B cell (primary cell): ENCODE data around the gene PSMB5. TPM values are rescaled to one million over a fixed set of nuclear protein-coding genes. Genes with fewer than 3 reads are reported as not detected.

ENCODE experiments used
- ATAC-seq: fragments of 200-7000 bp; cut with Tn5 transposase; one replicate; pipeline ENCODE4 v1.10.0; 2021; ENCODE audit warnings: low read depth, mild to moderate bottlenecking, moderate number of reproducible peaks, moderate library complexity
- CTCF ChIA-PET: fragments of 350-600 bp; sonication (Branson Sonifier 250); formaldehyde crosslinking; loops from one replicate; lab custom pipeline; 2021; ENCODE audit warnings: antibody characterized with exemption, inconsistent platforms; lab: Charles Lee
- POLR2A ChIA-PET: fragments of 350-600 bp; sonication (Branson Sonifier 250); formaldehyde crosslinking; loops from one replicate; lab custom pipeline; 2021; ENCODE audit warnings: antibody characterized with exemption; lab: Charles Lee
- DNase-seq: peaks from one replicate; pipeline ENCODE4 v3.0.0; 2013
- H2AFZ ChIP-seq: 2 replicates; pipeline ENCODE4 v1.6.1; 2012; ENCODE audit warnings: mild to moderate bottlenecking, low read depth, low read length; ENCODE audit not compliant: insufficient read depth, poor library complexity, severe bottlenecking
- H3K27ac ChIP-seq, 2 donors: 1 replicate in 1 of 2; 2 replicates in 1 of 2; pipeline ENCODE4 v1.5.1; 2012 to 2013; ENCODE audit warnings: low read length in 2 of 2, mild to moderate bottlenecking in 2 of 2, moderate library complexity in 1 of 2
- H3K27me3 ChIP-seq, 4 experiments: fragments of 200-600 bp in 1 of 4; sonication (generic) in 1 of 4; replicated peaks in 1 of 4; 1 replicate in 2 of 4; 2 replicates in 2 of 4; pipeline versions ENCODE4 v1.6.1 to v1.7.0; 2013 to 2016; ENCODE audit warnings: low read length in 3 of 4, mild to moderate bottlenecking in 2 of 4, mixed read lengths in 1 of 4, moderate library complexity in 1 of 4; ENCODE audit not compliant: insufficient read depth in 4 of 4, control insufficient read depth in 3 of 4; ENCODE audit errors: control extremely low read depth in 1 of 4
- H3K36me3 ChIP-seq, 2 experiments: replicated peaks in 1 of 2; 1 replicate in 1 of 2; 2 replicates in 1 of 2; pipeline versions ENCODE4 v1.6.1 to v1.7.1; 2013; ENCODE audit warnings: low read length in 1 of 2; ENCODE audit not compliant: insufficient read depth in 2 of 2, control insufficient read depth in 1 of 2; ENCODE audit errors: control extremely low read depth in 1 of 2, extremely low read depth in 1 of 2
- H3K4me1 ChIP-seq, 2 donors: fragments of 200-600 bp in 1 of 2; sonication (generic) in 1 of 2; 1 replicate in 1 of 2; 2 replicates in 1 of 2; pipeline versions ENCODE4 v1.5.1 to v1.6.1; 2013 to 2017; ENCODE audit warnings: low read length in 2 of 2; ENCODE audit not compliant: control insufficient read depth in 2 of 2, insufficient read depth in 2 of 2
- H3K4me2 ChIP-seq: replicated peaks from 2 replicates; pipeline ENCODE3; 2012; ENCODE audit warnings: mild to moderate bottlenecking, low read depth, low read length; ENCODE audit not compliant: poor library complexity, severe bottlenecking
- H3K4me3 ChIP-seq, 5 experiments: fragments of 200-600 bp in 1 of 5; sonication (generic) in 1 of 5; 1 replicate in 3 of 5; 2 replicates in 2 of 5; pipeline versions ENCODE4 v1.5.1 to v1.7.0; 2011 to 2016; ENCODE audit warnings: low read length in 4 of 5, mild to moderate bottlenecking in 4 of 5, low read depth in 2 of 5, control low read depth in 1 of 5, moderate library complexity in 1 of 5; ENCODE audit not compliant: insufficient read depth in 1 of 5; ENCODE audit errors: control extremely low read depth in 1 of 5, extremely low read depth in 1 of 5
- H3K79me2 ChIP-seq: fragments of 200-600 bp; sonication (generic); one replicate; pipeline ENCODE4 v1.6.0; 2016; ENCODE audit warnings: low read length; ENCODE audit not compliant: control insufficient read depth, insufficient read depth
- H3K9ac ChIP-seq: fragments of 200-600 bp; sonication (generic); 2 replicates; pipeline ENCODE4 v1.6.1; 2017; ENCODE audit warnings: mild to moderate bottlenecking, low read length, moderate library complexity
- H3K9me3 ChIP-seq, 3 donors: one replicate each; pipeline versions ENCODE4 v1.6.1 to v1.7.1; 2013; ENCODE audit warnings: low read length in 2 of 3; ENCODE audit not compliant: control insufficient read depth in 2 of 3, insufficient read depth in 1 of 3; ENCODE audit errors: control extremely low read depth in 1 of 3
- H4K20me1 ChIP-seq: 2 replicates; pipeline ENCODE4 v1.6.0; 2012; ENCODE audit warnings: mild to moderate bottlenecking, low read length; ENCODE audit not compliant: insufficient read depth, control insufficient read depth, poor library complexity, severe bottlenecking
- H3K27ac Mint-ChIP-seq: one replicate; pipeline ENCODE4 v1.8.0; 2021; ENCODE audit warnings: mixed read lengths
- H3K27me3 Mint-ChIP-seq: one replicate; pipeline ENCODE4 v1.8.0; 2021; ENCODE audit warnings: mixed read lengths
- H3K4me1 Mint-ChIP-seq: one replicate; pipeline ENCODE4 v1.8.0; 2021; ENCODE audit warnings: mixed read lengths
- H3K4me3 Mint-ChIP-seq: one replicate; pipeline ENCODE4 v1.8.0; 2021; ENCODE audit warnings: mixed read lengths
- H3K9me3 Mint-ChIP-seq: one replicate; pipeline ENCODE4 v1.8.0; 2022; ENCODE audit warnings: mixed read lengths; ENCODE audit not compliant: insufficient read depth
- EZH2 ChIP-seq: IDR thresholded peaks from 2 replicates; pipeline ENCODE4 v1.6.1; 2012; ENCODE audit warnings: borderline replicate concordance, low read depth, mild to moderate bottlenecking, moderate library complexity, low read length; ENCODE audit not compliant: insufficient read depth, poor library complexity, severe bottlenecking
- WGBS: methylation state at CpG from one replicate; pipeline ENCODE4 v1.1.5; 2013; ENCODE audit warnings: missing lambda C conversion rate; ENCODE audit not compliant: insufficient coverage; 5-methylcytosine and 5-hydroxymethylcytosine counted together
- intact Hi-C: fragments of 100-400 bp; cut with micrococcal nuclease; formaldehyde crosslinking; loops from one replicate; pipeline ENCODE4 v1.10.0; 2022
- polyA plus RNA-seq: library from polyadenylated mRNA; depleted of rRNA; stranded (reverse); fragments of >200 nt; gene quantifications from 2 replicates; pipeline ENCODE4 v1.2.3, GENCODE V29; 2012
- total RNA-seq, 2 donors: library from RNA; stranded (reverse); fragments of 120-200 nt in 1 of 2; gene quantifications; 1 replicate in 1 of 2; 2 replicates in 1 of 2; pipeline versions ENCODE4 v1.2.3 to v1.2.4, GENCODE V29; 2013 to 2022
- TF ChIP-seq, protein P1 (sequence below): fragments of 200-600 bp; IDR thresholded peaks from one replicate; pipeline ENCODE4 v1.8.0; 2022; ENCODE audit warnings: antibody characterized with exemption, mild to moderate bottlenecking

The PSMB5 gene
- total and polyA plus RNA-seq, 2 donors (not counting 1 experiment from before 2014, with no cell fraction given), result 16.5 to 29.0 TPM

DNA sequence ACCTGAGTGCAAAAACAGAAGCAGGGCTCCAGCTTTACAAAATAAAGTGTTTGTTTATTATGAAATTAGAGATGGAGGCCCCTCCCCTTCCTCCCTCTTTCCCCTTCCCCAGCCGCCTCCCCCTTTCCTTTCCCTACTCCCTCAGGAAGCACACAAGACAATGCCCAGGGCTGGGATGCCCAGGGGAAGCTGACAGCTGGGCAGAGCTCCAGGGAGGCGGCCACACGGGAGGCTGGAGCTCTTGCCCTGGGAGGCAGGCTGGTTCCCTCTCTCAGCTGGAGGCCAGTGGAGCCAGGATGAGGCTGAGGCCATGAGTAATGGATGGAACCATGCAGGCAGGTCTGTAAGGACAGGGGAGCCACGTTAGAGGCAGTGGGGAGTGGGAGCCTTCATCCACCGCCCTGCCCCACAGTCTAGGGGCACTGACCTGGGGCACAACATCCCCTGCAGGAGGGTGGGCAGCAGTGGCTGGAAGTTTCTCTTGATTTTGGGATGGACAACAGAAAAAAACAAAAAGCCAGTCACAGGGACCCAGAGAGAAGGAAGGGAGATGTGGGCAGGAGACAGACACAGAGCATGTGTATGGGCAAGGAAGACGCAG, 12.4 kb upstream of the PSMB5 start:
- H3K27ac Mint-ChIP-seq, result no peak overlapping the region
- no peaks in the 10 kb centered on the region for H3K9me3 Mint-ChIP-seq
- WGBS, result 87% methylated on average over 5 of the region's 6 CpGs
- H3K36me3 ChIP-seq, result no peaks in the 10 kb centered on the region
- TF ChIP-seq, protein P1, sequence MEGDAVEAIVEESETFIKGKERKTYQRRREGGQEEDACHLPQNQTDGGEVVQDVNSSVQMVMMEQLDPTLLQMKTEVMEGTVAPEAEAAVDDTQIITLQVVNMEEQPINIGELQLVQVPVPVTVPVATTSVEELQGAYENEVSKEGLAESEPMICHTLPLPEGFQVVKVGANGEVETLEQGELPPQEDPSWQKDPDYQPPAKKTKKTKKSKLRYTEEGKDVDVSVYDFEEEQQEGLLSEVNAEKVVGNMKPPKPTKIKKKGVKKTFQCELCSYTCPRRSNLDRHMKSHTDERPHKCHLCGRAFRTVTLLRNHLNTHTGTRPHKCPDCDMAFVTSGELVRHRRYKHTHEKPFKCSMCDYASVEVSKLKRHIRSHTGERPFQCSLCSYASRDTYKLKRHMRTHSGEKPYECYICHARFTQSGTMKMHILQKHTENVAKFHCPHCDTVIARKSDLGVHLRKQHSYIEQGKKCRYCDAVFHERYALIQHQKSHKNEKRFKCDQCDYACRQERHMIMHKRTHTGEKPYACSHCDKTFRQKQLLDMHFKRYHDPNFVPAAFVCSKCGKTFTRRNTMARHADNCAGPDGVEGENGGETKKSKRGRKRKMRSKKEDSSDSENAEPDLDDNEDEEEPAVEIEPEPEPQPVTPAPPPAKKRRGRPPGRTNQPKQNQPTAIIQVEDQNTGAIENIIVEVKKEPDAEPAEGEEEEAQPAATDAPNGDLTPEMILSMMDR, result no peak
- no peak for TF ChIP-seq EZH2
- H3K4me1 Mint-ChIP-seq, result no peaks in the 10 kb centered on the region
- H3K9me3 ChIP-seq, result no peaks in the 10 kb centered on the region
- POLR2A ChIA-PET, result no interaction called here
- no peak overlapping the region for H2AFZ ChIP-seq
- H3K79me2 ChIP-seq, result no peaks in the 10 kb centered on the region
- H3K4me3 ChIP-seq, result no peak overlapping the region
- no peaks in the 10 kb centered on the region for H3K4me1 ChIP-seq
- H3K9ac ChIP-seq, result no peak overlapping the region
- H4K20me1 ChIP-seq, result no peaks in the 10 kb centered on the region
- no peak overlapping the region for H3K4me3 Mint-ChIP-seq
- no peaks in the 10 kb centered on the region for H3K27me3 Mint-ChIP-seq
- no peak for DNase-seq
- CTCF ChIA-PET, result interaction anchor here (1.0 to 1.7 kb wide), 2 partner anchors 11 to 514 kb away, joined by 5 read pairs; no protein-coding TSS in a partner anchor
- no peak overlapping the region for H3K4me2 ChIP-seq
- intact Hi-C loops, result no loop called here
- H3K27me3 ChIP-seq, result peaks cover 0 to 4% (median 0%) of the 10 kb centered on the region in 4 experiments
- H3K27ac ChIP-seq, result no peak overlapping the region
- no peak for ATAC-seq

- no peak for DNase-seq
- 87% methylated on average over 10 of the region's 13 CpGs for WGBS
- intact Hi-C loops, result no loop called here
- Histone ChIP-seq H3K9me3 (no peaks in the 10 kb centered on the region), H3K4me2 (no peak overlapping the region), H3K36me3 (no peaks in the 10 kb centered on the region), H3K27ac (no peak overlapping the region), H3K27me3 (peaks cover 0 to 4% (median 0%) of the 10 kb centered on the region in 4 experiments), H3K4me3 (no peak overlapping the region), H2AFZ (no peak overlapping the region), H3K79me2 (no peaks in the 10 kb centered on the region), H4K20me1 (no peaks in the 10 kb centered on the region), H3K9ac (no peak overlapping the region), H3K4me1 (no peaks in the 10 kb centered on the region)
- TF ChIP-seq, protein P1, result no peak
- no peak for TF ChIP-seq EZH2
- no peak for ATAC-seq
- Mint-ChIP-seq H3K27ac (no peak overlapping the region), H3K4me3 (no peak overlapping the region), H3K4me1 (no peaks in the 10 kb centered on the region), H3K9me3 (no peaks in the 10 kb centered on the region), H3K27me3 (no peaks in the 10 kb centered on the region)
- POLR2A ChIA-PET, result no interaction called here
- CTCF ChIA-PET, result interaction anchor here (1.0 kb wide), 1 partner anchor 512 kb away, joined by 5 read pairs; no protein-coding TSS in a partner anchor
These were observed 11.0 kb upstream of the PSMB5 start for GRCh38 chr14:23045419-23046357.
